Trophoblast cell (in vitro differentiated cells and primary cell): ENCODE measurements around the gene GUCY2F.

ENCODE experiments used
- DNase-seq, 2 donors: peaks; one replicate each; pipeline ENCODE4 v3.0.0-alpha.2; 2016
- H2AFZ ChIP-seq: 2 replicates; pipeline ENCODE4 v1.6.1; 2013; ENCODE audit warnings: low read length, moderate library complexity, mild to moderate bottlenecking; ENCODE audit not compliant: insufficient read depth, poor library complexity
- H2AK5ac ChIP-seq: 2 replicates; pipeline ENCODE4 v1.6.1; 2013; ENCODE audit warnings: mild to moderate bottlenecking, low read length
- H2BK120ac ChIP-seq: 2 replicates; pipeline ENCODE4 v1.6.1; 2013; ENCODE audit warnings: low read length, mild to moderate bottlenecking, moderate library complexity; ENCODE audit not compliant: insufficient read depth, poor library complexity
- H2BK12ac ChIP-seq: 2 replicates; pipeline ENCODE4 v1.6.1; 2013; ENCODE audit warnings: mild to moderate bottlenecking, low read length, moderate library complexity
- H2BK5ac ChIP-seq: 2 replicates; pipeline ENCODE4 v1.6.1; 2013; ENCODE audit warnings: low read length, low read depth, moderate library complexity, mild to moderate bottlenecking; ENCODE audit not compliant: poor library complexity
- H3K14ac ChIP-seq: 2 replicates; pipeline ENCODE4 v1.6.1; 2013; ENCODE audit warnings: mild to moderate bottlenecking, low read length
- H3K18ac ChIP-seq: 2 replicates; pipeline ENCODE4 v1.6.1; 2013; ENCODE audit warnings: mild to moderate bottlenecking, low read length
- H3K23ac ChIP-seq: 2 replicates; pipeline ENCODE4 v1.6.1; 2013; ENCODE audit warnings: low read length
- H3K27ac ChIP-seq: 2 replicates; pipeline ENCODE4 v1.5.1; 2013; ENCODE audit warnings: low read depth, mild to moderate bottlenecking, inconsistent platforms, low read length, moderate library complexity
- H3K27me3 ChIP-seq: 2 replicates; pipeline ENCODE4 v1.6.1; 2013; ENCODE audit warnings: inconsistent platforms, mild to moderate bottlenecking, low read length, moderate library complexity; ENCODE audit not compliant: insufficient read depth
- H3K36me3 ChIP-seq, 2 experiments: 1 replicate in 1 of 2; 2 replicates in 1 of 2; pipeline ENCODE4 v1.6.1; 2013; ENCODE audit warnings: low read length in 2 of 2, mild to moderate bottlenecking in 2 of 2, moderate library complexity in 1 of 2; ENCODE audit not compliant: insufficient read depth in 2 of 2, control insufficient read depth in 1 of 2
- H3K4ac ChIP-seq: 2 replicates; pipeline ENCODE4 v1.6.1; 2013; ENCODE audit warnings: low read depth, mild to moderate bottlenecking, low read length, moderate library complexity
- H3K4me1 ChIP-seq, 2 experiments: 1 replicate in 1 of 2; 2 replicates in 1 of 2; pipeline ENCODE4 v1.6.1; 2013; ENCODE audit warnings: low read length in 2 of 2, mild to moderate bottlenecking in 2 of 2, moderate library complexity in 1 of 2; ENCODE audit not compliant: insufficient read depth in 2 of 2, control insufficient read depth in 1 of 2
- H3K4me2 ChIP-seq: 2 replicates; pipeline ENCODE4 v1.6.1; 2013; ENCODE audit warnings: inconsistent platforms, mild to moderate bottlenecking, low read length, moderate library complexity
- H3K4me3 ChIP-seq: 2 replicates; pipeline ENCODE4 v1.5.1; 2013; ENCODE audit warnings: mild to moderate bottlenecking, low read depth, low read length, inconsistent platforms
- H3K79me1 ChIP-seq: one replicate; pipeline ENCODE4 v1.6.1; 2013; ENCODE audit warnings: low read length
- H3K79me2 ChIP-seq: 2 replicates; pipeline ENCODE4 v1.6.1; 2013; ENCODE audit warnings: low read length, mild to moderate bottlenecking; ENCODE audit not compliant: control insufficient read depth, insufficient read depth, poor library complexity
- H3K9ac ChIP-seq: 2 replicates; pipeline ENCODE4 v1.6.1; 2013; ENCODE audit warnings: mild to moderate bottlenecking, low read length
- H3K9me3 ChIP-seq: 2 replicates; pipeline ENCODE4 v1.6.1; 2013; ENCODE audit warnings: low read depth, mild to moderate bottlenecking, control low read depth, inconsistent platforms, low read length; ENCODE audit not compliant: insufficient read depth
- H4K12ac ChIP-seq: 2 replicates; pipeline ENCODE4 v1.6.1; 2013; ENCODE audit warnings: low read depth, mild to moderate bottlenecking, low read length, moderate library complexity
- H4K8ac ChIP-seq: 2 replicates; pipeline ENCODE4 v1.6.1; 2013; ENCODE audit warnings: low read depth, mild to moderate bottlenecking, low read length, moderate library complexity
- H4K91ac ChIP-seq: one replicate; pipeline ENCODE4 v1.6.1; 2013; ENCODE audit warnings: low read depth, mild to moderate bottlenecking, low read length, moderate library complexity
- WGBS: extraction: QIAGEN DNeasy Blood & Tissue Kit; methylation state at CpG from one replicate; pipeline ENCODE4 v1.1.7; 2013; ENCODE audit warnings: missing lambda C conversion rate; ENCODE audit not compliant: insufficient read length, insufficient coverage; ENCODE audit errors: extremely low coverage; 5-methylcytosine and 5-hydroxymethylcytosine counted together

Gene GUCY2F

DNA sequence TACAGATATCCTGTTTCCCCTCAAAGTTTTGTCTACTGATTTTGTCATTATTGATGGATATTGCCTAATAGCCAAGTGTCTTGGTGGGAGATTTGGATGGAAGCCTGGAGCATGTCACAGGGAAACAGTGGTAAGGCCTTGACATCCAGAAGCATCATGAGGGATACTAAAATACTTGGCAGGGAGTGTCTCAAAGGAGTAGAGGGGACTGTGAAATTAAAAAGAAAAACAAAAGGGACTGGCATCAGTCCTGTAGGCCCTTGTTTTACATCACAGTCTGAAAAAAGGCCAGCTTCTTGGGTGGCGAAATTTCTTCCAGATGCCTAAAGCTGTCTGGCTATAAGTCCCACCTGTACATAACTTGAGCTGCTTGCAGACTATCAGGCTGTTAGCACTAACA is 83.8 kb downstream of the GUCY2F start:
- Histone ChIP-seq H4K91ac (no peak overlapping the region), H2AK5ac (no peak overlapping the region), H3K4ac (no peak overlapping the region), H2BK5ac (no peak overlapping the region), H4K8ac (no peak overlapping the region), H3K4me3 (no peak overlapping the region), H3K79me1 (no peaks in the 10 kb centered on the region), H3K9ac (no peak overlapping the region), H3K79me2 (no peaks in the 10 kb centered on the region), H2AFZ (no peak overlapping the region), H3K14ac (no peak overlapping the region), H3K9me3 (no peaks in the 10 kb centered on the region), H2BK12ac (no peak overlapping the region), H3K27ac (no peak overlapping the region), H3K27me3 (no peaks in the 10 kb centered on the region), H3K36me3 (no peaks in the 10 kb centered on the region), H3K23ac (no peak overlapping the region), H3K4me1 (no peaks in the 10 kb centered on the region), H3K4me2 (no peak overlapping the region), H4K12ac (no peak overlapping the region), H3K18ac (no peak overlapping the region), H2BK120ac (no peak overlapping the region)
- no CpG with 5 or more reads among the region's 1 CpG for WGBS
- DNase-seq = no peak

DNA sequence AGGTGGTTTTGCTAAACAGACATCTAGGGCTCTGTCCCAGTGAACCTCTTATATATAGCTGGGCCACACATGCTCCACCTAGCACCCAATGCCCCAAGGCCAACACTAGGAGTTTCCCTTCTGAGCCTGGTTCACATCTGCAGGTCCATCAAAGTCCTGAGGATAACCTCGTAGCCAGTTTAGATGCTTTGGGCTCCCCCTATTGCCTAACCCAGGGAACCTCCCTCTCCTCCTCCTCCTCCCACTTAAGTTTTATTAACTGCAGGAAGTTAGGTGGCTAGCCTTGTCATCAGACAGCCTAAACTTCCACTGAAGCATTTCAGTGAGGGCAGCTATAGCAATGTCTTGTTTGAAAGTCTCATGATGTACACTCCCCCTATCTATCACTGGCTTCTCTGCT is 88.0 kb downstream of the GUCY2F start:
- H2BK120ac ChIP-seq = no peak overlapping the region
- no peaks in the 10 kb centered on the region for H3K27me3 ChIP-seq
- H4K8ac ChIP-seq = no peak overlapping the region
- no peaks in the 10 kb centered on the region for H3K36me3 ChIP-seq
- H3K4me2 ChIP-seq = no peak overlapping the region
- H4K12ac ChIP-seq = no peak overlapping the region
- H3K4me3 ChIP-seq = no peak overlapping the region
- DNase-seq = no peak
- WGBS = no CpG with 5 or more reads among the region's 1 CpG
- H3K79me2 ChIP-seq = no peaks in the 10 kb centered on the region
- no peak overlapping the region for H4K91ac ChIP-seq
- H3K9ac ChIP-seq = no peak overlapping the region
- H3K4me1 ChIP-seq = no peaks in the 10 kb centered on the region
- no peak overlapping the region for H3K27ac ChIP-seq
- H3K79me1 ChIP-seq = no peaks in the 10 kb centered on the region
- no peak overlapping the region for H2BK5ac ChIP-seq
- no peak overlapping the region for H3K18ac ChIP-seq
- H3K4ac ChIP-seq = no peak overlapping the region
- no peak overlapping the region for H3K23ac ChIP-seq
- no peak overlapping the region for H2AFZ ChIP-seq
- H3K9me3 ChIP-seq = no peaks in the 10 kb centered on the region
- H2BK12ac ChIP-seq = no peak overlapping the region
- H2AK5ac ChIP-seq = no peak overlapping the region
- H3K14ac ChIP-seq = no peak overlapping the region

DNA sequence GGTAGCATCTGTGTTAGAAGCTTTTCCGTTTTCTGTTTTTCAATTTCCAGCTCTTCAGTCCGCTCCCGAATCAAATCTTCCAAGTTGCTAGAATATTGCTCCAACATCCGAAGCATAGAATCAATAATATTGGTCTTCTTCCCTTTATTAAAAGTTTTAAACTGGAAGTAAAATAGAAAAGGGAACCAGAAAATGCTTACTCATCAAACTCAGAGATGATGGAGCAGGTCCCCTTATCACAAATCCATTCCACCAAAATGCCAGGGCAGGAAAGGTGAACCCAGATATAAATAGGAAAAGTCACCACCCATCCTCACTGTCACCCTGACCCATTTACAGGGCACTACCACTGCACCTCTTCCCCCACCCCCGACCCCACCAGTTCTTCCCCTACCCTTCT is 89.0 kb downstream of the GUCY2F start:
- Histone ChIP-seq H3K27me3 (no peaks in the 10 kb centered on the region), H4K91ac (no peak overlapping the region), H3K4ac (no peak overlapping the region), H3K79me2 (no peaks in the 10 kb centered on the region), H3K27ac (no peak overlapping the region), H4K12ac (no peak overlapping the region), H3K79me1 (no peaks in the 10 kb centered on the region), H2BK12ac (no peak overlapping the region), H4K8ac (no peak overlapping the region), H2BK5ac (no peak overlapping the region), H3K9me3 (no peaks in the 10 kb centered on the region), H2AK5ac (no peak overlapping the region), H3K18ac (no peak overlapping the region), H3K23ac (no peak overlapping the region), H2AFZ (no peak overlapping the region), H3K36me3 (no peaks in the 10 kb centered on the region), H2BK120ac (no peak overlapping the region), H3K14ac (no peak overlapping the region), H3K9ac (no peak overlapping the region), H3K4me3 (no peak overlapping the region), H3K4me1 (no peaks in the 10 kb centered on the region), H3K4me2 (no peak overlapping the region)
- WGBS = no CpG with 5 or more reads among the region's 5 CpGs
- no peak for DNase-seq

DNA sequence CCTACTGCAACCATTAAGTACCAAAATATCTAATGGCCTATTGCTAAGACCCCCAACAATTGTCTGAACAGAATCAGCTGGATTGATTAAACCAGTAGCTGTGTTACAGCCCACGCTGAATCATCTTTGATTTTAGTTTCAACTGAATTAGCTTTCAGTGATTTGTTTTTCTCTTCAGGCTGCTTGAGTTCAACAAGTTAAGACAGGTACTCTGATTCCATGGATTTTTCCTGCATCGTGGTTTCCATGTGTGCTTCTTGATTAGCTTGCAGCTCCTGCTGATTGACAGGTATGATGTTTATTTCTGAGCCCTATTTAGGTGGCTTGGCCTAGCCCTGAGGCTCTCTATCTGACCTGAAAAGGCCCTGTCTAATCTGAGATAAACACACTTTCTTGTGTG is 91.3 kb downstream of the GUCY2F start:
- no peaks in the 10 kb centered on the region for H3K27me3 ChIP-seq
- no peak overlapping the region for H4K8ac ChIP-seq
- H3K79me1 ChIP-seq = no peaks in the 10 kb centered on the region
- no peak overlapping the region for H3K18ac ChIP-seq
- no peaks in the 10 kb centered on the region for H3K4me1 ChIP-seq
- H3K27ac ChIP-seq = no peak overlapping the region
- no peak overlapping the region for H2AK5ac ChIP-seq
- no peak overlapping the region for H2AFZ ChIP-seq
- H3K9ac ChIP-seq = no peak overlapping the region
- H3K79me2 ChIP-seq = no peaks in the 10 kb centered on the region
- no peak overlapping the region for H4K91ac ChIP-seq
- WGBS = no CpG with 5 or more reads among the region's 2 CpGs
- H3K4me2 ChIP-seq = no peak overlapping the region
- H4K12ac ChIP-seq = no peak overlapping the region
- H2BK5ac ChIP-seq = no peak overlapping the region
- H3K9me3 ChIP-seq = no peaks in the 10 kb centered on the region
- no peak overlapping the region for H2BK12ac ChIP-seq
- H3K36me3 ChIP-seq = no peaks in the 10 kb centered on the region
- H3K4me3 ChIP-seq = no peak overlapping the region
- no peak overlapping the region for H3K14ac ChIP-seq
- no peak overlapping the region for H2BK120ac ChIP-seq
- no peak overlapping the region for H3K23ac ChIP-seq
- no peak overlapping the region for H3K4ac ChIP-seq
- DNase-seq = peak in 1 of 2 donors; percentile 71
